Endothelial cell of umbilical vein (primary cell): ENCODE measurements around the gene PF4V1. TPM values are rescaled to one million over a fixed set of nuclear protein-coding genes. Genes with fewer than 3 reads are reported as not detected.

Source experiments
- BruUV-seq: library from RNA; stranded (reverse); fragments of 400-500 nt; replicated peaks from 2 replicates; lab custom pipeline; 2021; lab: Mats Ljungman, UMichigan
- CTCF ChIA-PET: fragments of 300-600, 350-600 bp; sonication (Branson Sonifier 250); formaldehyde crosslinking; loops from one replicate; lab custom pipeline; 2021; ENCODE audit warnings: antibody characterized with exemption, inconsistent platforms; lab: Charles Lee
- POLR2A ChIA-PET: fragments of 300-600, 350-600 bp; sonication (Branson Sonifier 250); formaldehyde crosslinking; loops from one replicate; lab custom pipeline; 2021; ENCODE audit warnings: antibody characterized with exemption, inconsistent platforms; lab: Charles Lee
- DNase-seq: peaks from one replicate; pipeline ENCODE4 v3.0.0-alpha.2; 2011; ENCODE audit warnings: low read depth, low spot score
- FAIRE-seq: peaks from 2 replicates; lab custom pipeline; 2011; peaks lifted over from hg19 to GRCh38; lab: Jason Lieb, UNC
- H2AFZ ChIP-seq: 2 replicates; pipeline ENCODE4 v1.6.0; 2012; ENCODE audit warnings: low read depth, low read length, control low read depth, inconsistent platforms
- H3K27ac ChIP-seq: 2 replicates; pipeline ENCODE4 v1.5.1; 2011; ENCODE audit warnings: low read depth, mild to moderate bottlenecking, control low read depth, low read length, moderate library complexity; ENCODE audit not compliant: insufficient read depth
- H3K27me3 ChIP-seq, 2 experiments: 2 replicates each; pipeline versions ENCODE4 v1.6.0 to v1.6.1; 2011; ENCODE audit warnings: low read length in 2 of 2, mixed read lengths in 1 of 2; ENCODE audit not compliant: control insufficient read depth in 2 of 2, insufficient read depth in 2 of 2
- H3K36me3 ChIP-seq, 2 experiments: 2 replicates in 1 of 2; 3 replicates in 1 of 2; pipeline ENCODE4 v1.5.1; 2011; ENCODE audit warnings: low read length in 2 of 2, mild to moderate bottlenecking in 1 of 2, moderate library complexity in 1 of 2; ENCODE audit not compliant: control insufficient read depth in 2 of 2, insufficient read depth in 2 of 2; ENCODE audit errors: extremely low read depth in 1 of 2
- H3K4me1 ChIP-seq: 3 replicates; pipeline ENCODE4 v1.5.1; 2011; ENCODE audit warnings: mild to moderate bottlenecking, low read length; ENCODE audit not compliant: control insufficient read depth, insufficient read depth; ENCODE audit errors: extremely low read depth
- H3K4me2 ChIP-seq: 2 replicates; pipeline ENCODE4 v1.6.1; 2011; ENCODE audit warnings: low read length, control low read depth, mixed read lengths; ENCODE audit not compliant: insufficient read depth
- H3K4me3 ChIP-seq, 3 experiments: fragments of 200-600 bp in 1 of 3; sonication (generic), shearing (Covaris generic) in 1 of 3; replicated peaks in 1 of 3; 2 replicates each; pipeline ENCODE4 v1.5.1; 2011 to 2016; ENCODE audit warnings: control low read depth in 3 of 3, low read length in 3 of 3, mild to moderate bottlenecking in 2 of 3, inconsistent platforms in 1 of 3, low read depth in 1 of 3, moderate library complexity in 1 of 3; ENCODE audit not compliant: insufficient read depth in 1 of 3
- H3K79me2 ChIP-seq: 2 replicates; pipeline ENCODE4 v1.6.0; 2012; ENCODE audit warnings: low read length, inconsistent platforms; ENCODE audit not compliant: control insufficient read depth, insufficient read depth
- H3K9ac ChIP-seq: replicated peaks from 2 replicates; pipeline ENCODE3; 2011; ENCODE audit warnings: low read length, control low read depth; ENCODE audit not compliant: insufficient read depth; ENCODE audit errors: extremely low read depth
- H3K9me1 ChIP-seq: replicated peaks from 3 replicates; pipeline ENCODE4 v1.6.0; 2011; ENCODE audit warnings: mild to moderate bottlenecking, low read length; ENCODE audit not compliant: control insufficient read depth, insufficient read depth; ENCODE audit errors: extremely low read depth
- H3K9me3 ChIP-seq: replicated peaks from 2 replicates; pipeline ENCODE4 v1.5.1; 2012; ENCODE audit warnings: low read length, inconsistent platforms; ENCODE audit not compliant: control insufficient read depth, insufficient read depth
- H4K20me1 ChIP-seq: replicated peaks from 2 replicates; pipeline ENCODE3; 2011; ENCODE audit warnings: mild to moderate bottlenecking, low read length; ENCODE audit not compliant: control insufficient read depth, insufficient read depth; ENCODE audit errors: extremely low read depth
- FOS ChIP-seq: IDR thresholded peaks from 2 replicates; pipeline ENCODE4 v1.6.1; 2011; ENCODE audit warnings: mild to moderate bottlenecking, low read length, moderate library complexity, borderline replicate concordance; ENCODE audit not compliant: insufficient read depth
- GATA2 ChIP-seq: IDR thresholded peaks from 2 replicates; pipeline ENCODE4 v1.7.0; 2011; ENCODE audit warnings: low read depth, mild to moderate bottlenecking, moderate library complexity, mixed read lengths, low read length; ENCODE audit not compliant: insufficient read length, insufficient read depth
- JUN ChIP-seq: IDR thresholded peaks from 2 replicates; pipeline ENCODE4 v1.6.1; 2011; ENCODE audit warnings: borderline replicate concordance, low read depth; ENCODE audit not compliant: insufficient read length, insufficient read depth
- MAX ChIP-seq: IDR thresholded peaks from 2 replicates; pipeline ENCODE4 v1.6.1; 2011; ENCODE audit not compliant: insufficient read depth, insufficient read length
- POLR2A ChIP-seq: IDR thresholded peaks from 2 replicates; pipeline ENCODE4 v1.6.1; 2012; ENCODE audit warnings: low read depth, mild to moderate bottlenecking, control low read depth, low read length
- dilution Hi-C: fragments of 300-500 bp; cut with MboI; formaldehyde crosslinking; loops from one replicate; pipeline ENCODE4 v1.15.0; 2019; ENCODE audit warnings: low sequenced_read_pairs; ENCODE audit not compliant: extremely low pct_ligation_motif_present
- intact Hi-C: fragments of 100-400 bp; cut with micrococcal nuclease; formaldehyde crosslinking; loops from one replicate; pipeline ENCODE4 v1.10.0; 2022
- polyA plus RNA-seq, 4 experiments: library from polyadenylated mRNA; depleted of rRNA in 3 of 4; stranded (reverse) in 3 of 4; unstranded in 1 of 4; fragments of >200 nt; gene quantifications; 2 replicates each; pipeline versions ENCODE4 v1.2.1 to v1.2.3, GENCODE V29; 2011 to 2012; ENCODE audit warnings: missing spikeins in 1 of 4
- total RNA-seq: library from RNA; stranded (reverse); gene quantifications from 2 replicates; pipeline ENCODE4 v1.2.3, GENCODE V29; 2021
- TF ChIP-seq, protein P1 (sequence below), 2 donors: IDR thresholded peaks; 1 replicate in 1 of 2; 2 replicates in 1 of 2; pipeline ENCODE4 v1.5.1; 2011; ENCODE audit warnings: low read length in 2 of 2, mild to moderate bottlenecking in 2 of 2, moderate library complexity in 2 of 2, control low read depth in 1 of 2, inconsistent platforms in 1 of 2, low read depth in 1 of 2; ENCODE audit not compliant: insufficient read depth in 1 of 2; ENCODE audit errors: extremely low read depth in 1 of 2

PF4V1 gene
- total and polyA plus RNA-seq, 2 donors (not counting 3 experiments of a cell fraction or from before 2014, with no cell fraction given) = not detected

- intact Hi-C loops (loop anchor here (10.0 kb wide), 1 partner anchor 232 kb away; the partner anchor contains the start of gene CXCL2), dilution Hi-C loops (no loop called here)
- H3K27ac ChIP-seq = no peak overlapping the region
- no peaks in the 10 kb centered on the region for H3K9me3 ChIP-seq
- no peak overlapping the region for H3K4me3 ChIP-seq
- peak; percentile 17 for DNase-seq
- H3K4me2 ChIP-seq = no peak overlapping the region
- ChIA-PET POLR2A (no interaction called here), CTCF (interaction anchor here (0.6 to 4.3 kb wide), 5 partner anchors 11 to 201 kb away, joined by 3 to 15 read pairs (median 3); no protein-coding TSS in a partner anchor)
- FAIRE-seq = no peak
- no TSS peak for BruUV-seq
- no peaks in the 10 kb centered on the region for H3K79me2 ChIP-seq
- H3K36me3 ChIP-seq = no peaks in the 10 kb centered on the region
- no peaks in the 10 kb centered on the region for H3K4me1 ChIP-seq
- no peak overlapping the region for H2AFZ ChIP-seq
- no peaks in the 10 kb centered on the region for H3K9me1 ChIP-seq
- H3K27me3 ChIP-seq = no peaks in the 10 kb centered on the region
- no peak for TF ChIP-seq MAX
- no peak for TF ChIP-seq JUN
- TF ChIP-seq FOS = no peak
- no peak for TF ChIP-seq POLR2A
- no peak overlapping the region for H3K9ac ChIP-seq
- no peaks in the 10 kb centered on the region for H4K20me1 ChIP-seq
Observed at GRCh38 chr4:73862322-73862721, 9.2 kb downstream of the PF4V1 start.

GRCh38 chr4:73864365-73864764 lies 11.3 kb downstream of the PF4V1 start:
- CTCF ChIA-PET = interaction anchor here (0.6 to 4.3 kb wide), 32 partner anchors 8 to 271 kb away, joined by 3 to 26 read pairs (median 4); partner anchors contain the start of genes CXCL2, CXCL3, CXCL6 and PF4V1
- BruUV-seq = no TSS peak
- POLR2A ChIA-PET = interaction anchor here (0.5 kb wide), 1 partner anchor 8 kb away, joined by 5 read pairs; no protein-coding TSS in a partner anchor
- Histone ChIP-seq H3K9me1 (no peaks in the 10 kb centered on the region), H3K27me3 (no peaks in the 10 kb centered on the region), H3K9me3 (no peaks in the 10 kb centered on the region), H3K4me1 (peaks cover 8% of the 10 kb centered on the region), H3K4me2 (no peak overlapping the region), H3K79me2 (peaks cover 1% of the 10 kb centered on the region), H3K36me3 (no peaks in the 10 kb centered on the region), H4K20me1 (no peaks in the 10 kb centered on the region), H3K9ac (no peak overlapping the region), H3K27ac (no peak overlapping the region), H2AFZ (no peak overlapping the region), H3K4me3 (no peak overlapping the region)
- FAIRE-seq (no peak), DNase-seq (peak; percentile 18)
- TF ChIP-seq, protein P1, sequence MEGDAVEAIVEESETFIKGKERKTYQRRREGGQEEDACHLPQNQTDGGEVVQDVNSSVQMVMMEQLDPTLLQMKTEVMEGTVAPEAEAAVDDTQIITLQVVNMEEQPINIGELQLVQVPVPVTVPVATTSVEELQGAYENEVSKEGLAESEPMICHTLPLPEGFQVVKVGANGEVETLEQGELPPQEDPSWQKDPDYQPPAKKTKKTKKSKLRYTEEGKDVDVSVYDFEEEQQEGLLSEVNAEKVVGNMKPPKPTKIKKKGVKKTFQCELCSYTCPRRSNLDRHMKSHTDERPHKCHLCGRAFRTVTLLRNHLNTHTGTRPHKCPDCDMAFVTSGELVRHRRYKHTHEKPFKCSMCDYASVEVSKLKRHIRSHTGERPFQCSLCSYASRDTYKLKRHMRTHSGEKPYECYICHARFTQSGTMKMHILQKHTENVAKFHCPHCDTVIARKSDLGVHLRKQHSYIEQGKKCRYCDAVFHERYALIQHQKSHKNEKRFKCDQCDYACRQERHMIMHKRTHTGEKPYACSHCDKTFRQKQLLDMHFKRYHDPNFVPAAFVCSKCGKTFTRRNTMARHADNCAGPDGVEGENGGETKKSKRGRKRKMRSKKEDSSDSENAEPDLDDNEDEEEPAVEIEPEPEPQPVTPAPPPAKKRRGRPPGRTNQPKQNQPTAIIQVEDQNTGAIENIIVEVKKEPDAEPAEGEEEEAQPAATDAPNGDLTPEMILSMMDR (IDR thresholded peaks at IDR 0.05; ENCODE audit: extremely low read depth in 1 of 2, insufficient read depth in 1 of 2, low read depth in 1 of 2, low read length in 2 of 2) = peak; percentile 10 to 31
- TF ChIP-seq GATA2 = no peak
- dilution Hi-C loops (no loop called here), intact Hi-C loops (loop anchor here (10.0 kb wide), 1 partner anchor 230 kb away; the partner anchor contains the start of gene CXCL2)
